GM12865 (cell line): Measurements from ENCODE around the gene IGSF10.
"Not testable (repeated sequence)": the region's sequence is repeated elsewhere in the genome, so short reads cannot be mapped to it uniquely, and the experiment has no call there.

ENCODE experiments used
- DNase-seq: peaks from one replicate; pipeline ENCODE4 v3.0.0; 2010; ENCODE audit warnings: low read depth
- H3K4me3 ChIP-seq: 2 replicates; pipeline ENCODE4 v1.5.1; 2011; ENCODE audit warnings: mild to moderate bottlenecking, low read depth, low read length, control low read depth
- CTCF ChIP-seq: IDR thresholded peaks from 2 replicates; pipeline ENCODE4 v1.5.1; 2011; ENCODE audit warnings: low read length, control low read depth, low read depth, inconsistent platforms; ENCODE audit not compliant: insufficient read depth; ENCODE audit errors: missing control alignments

Gene IGSF10

GRCh38 chr3:151460774-151461450, at the start of gene IGSF10:
Gene IGSF10 (minus strand): TSS chr3:151461061. CDS start chr3:151458709, 2,352 bp downstream.
- no peak for TF ChIP-seq CTCF

GRCh38 chr3:151509468-151510135, 48.7 kb upstream of the IGSF10 start:
- not testable (repeated sequence) for DNase-seq, H3K4me3 ChIP-seq

More at GRCh38 chr3:151460774-151461450, at the start of gene IGSF10:
- H3K4me3 ChIP-seq: no peak within 1 kb of the TSS
- no peak for DNase-seq

GRCh38 chr3:151504606-151505005, 43.7 kb upstream of the IGSF10 start:
- no peak for TF ChIP-seq CTCF
- no peak for DNase-seq
- H3K4me3 ChIP-seq: no peak overlapping the region

- TF ChIP-seq CTCF: no peak
- no peak overlapping the region for H3K4me3 ChIP-seq
- no peak for DNase-seq
Measured at GRCh38 chr3:151503074-151503473, 42.2 kb upstream of the IGSF10 start.

GRCh38 chr3:151501923-151502632, 41.2 kb upstream of the IGSF10 start:
- H3K4me3 ChIP-seq: no peak overlapping the region
- no peak for DNase-seq
- TF ChIP-seq CTCF: no peak

- H3K4me3 ChIP-seq: no peak overlapping the region
- no peak for TF ChIP-seq CTCF
- no peak for DNase-seq
Measured at GRCh38 chr3:151501171-151501922, 40.5 kb upstream of the IGSF10 start.

- no peak overlapping the region for H3K4me3 ChIP-seq
- no peak for DNase-seq
- TF ChIP-seq CTCF: no peak
Measured at GRCh38 chr3:151499168-151499567, 38.3 kb upstream of the IGSF10 start.
